GM23248 (cell line): ENCODE measurements around the gene RANBP9. TPM values are rescaled to one million over a fixed set of nuclear protein-coding genes. Genes with fewer than 3 reads are reported as not detected.
A peak's percentile ranks its signal among the peaks of the same experiment; 100 is the strongest.

Experiments
- DNase-seq: peaks from one replicate; pipeline ENCODE4 v3.0.0-alpha.2; 2015
- H2AFZ ChIP-seq: fragments of 200-600 bp; sonication (generic); 2 replicates; pipeline ENCODE4 v1.6.1; 2016; ENCODE audit warnings: antibody characterized with exemption
- H3F3A ChIP-seq: fragments of 200-600 bp; sonication (generic); 2 replicates; pipeline ENCODE4 v1.6.1; 2016; ENCODE audit warnings: mild to moderate bottlenecking, antibody characterized with exemption, mixed run types; ENCODE audit not compliant: insufficient read depth
- H3K27ac ChIP-seq: fragments of 200-600 bp; sonication (generic); 2 replicates; pipeline ENCODE4 v1.5.1; 2016; ENCODE audit warnings: mild to moderate bottlenecking
- H3K27me3 ChIP-seq: fragments of 200-600 bp; sonication (generic); replicated peaks from 2 replicates; pipeline ENCODE4 v1.6.1; 2016; ENCODE audit warnings: mild to moderate bottlenecking; ENCODE audit not compliant: insufficient read depth
- H3K36me3 ChIP-seq: fragments of 200-600 bp; sonication (generic); 2 replicates; pipeline ENCODE4 v1.6.1; 2016; ENCODE audit warnings: low read depth, mild to moderate bottlenecking
- H3K4me1 ChIP-seq: fragments of 200-600 bp; sonication (generic); 2 replicates; pipeline ENCODE4 v1.6.1; 2016; ENCODE audit warnings: mild to moderate bottlenecking; ENCODE audit not compliant: insufficient read depth
- H3K4me2 ChIP-seq: fragments of 200-600 bp; sonication (generic); one replicate; pipeline ENCODE4 v1.6.1; 2016; ENCODE audit warnings: mild to moderate bottlenecking; ENCODE audit not compliant: unreplicated experiment
- H3K4me3 ChIP-seq: fragments of 200-600 bp; sonication (generic); 2 replicates; pipeline ENCODE4 v1.5.1; 2016; ENCODE audit warnings: mild to moderate bottlenecking
- H3K79me2 ChIP-seq: fragments of 200-600 bp; sonication (generic); 2 replicates; pipeline ENCODE4 v1.6.1; 2016; ENCODE audit warnings: mild to moderate bottlenecking; ENCODE audit not compliant: insufficient read depth
- H3K9ac ChIP-seq: fragments of 200-600 bp; sonication (generic); 2 replicates; pipeline ENCODE4 v1.6.1; 2016; ENCODE audit warnings: mild to moderate bottlenecking
- H3K9me2 ChIP-seq: fragments of 200-600 bp; sonication (generic); 2 replicates; pipeline ENCODE4 v1.6.1; 2016; ENCODE audit warnings: mixed run types, mild to moderate bottlenecking, moderate library complexity; ENCODE audit not compliant: insufficient read depth
- H3K9me3 ChIP-seq: fragments of 200-600 bp; sonication (generic); one replicate; pipeline ENCODE4 v1.6.1; 2017; ENCODE audit warnings: low read depth
- H4K20me1 ChIP-seq: fragments of 200-600 bp; sonication (generic); 2 replicates; pipeline ENCODE4 v1.6.0; 2016; ENCODE audit not compliant: insufficient read depth
- EZH2 ChIP-seq: fragments of 200-600 bp; sonication (generic); IDR thresholded peaks from 2 replicates; pipeline ENCODE4 v1.6.1; 2018; ENCODE audit warnings: antibody characterized with exemption, mild to moderate bottlenecking; ENCODE audit not compliant: insufficient read depth, poor library complexity, severe bottlenecking
- EZH2phosphoT487 ChIP-seq: fragments of 200-600 bp; sonication (generic); IDR thresholded peaks from 2 replicates; pipeline ENCODE4 v1.6.1; 2018; ENCODE audit warnings: antibody characterized with exemption, moderate library complexity, mild to moderate bottlenecking, low read depth; ENCODE audit not compliant: insufficient read depth
- WGBS, 2 experiments: methylation state at CpG; one replicate each; pipeline ENCODE4 v1.1.6; 2015 to 2017; ENCODE audit warnings: low lambda C conversion rate in 2 of 2, low coverage in 1 of 2; ENCODE audit errors: missing lambda C conversion rate in 2 of 2; 5-methylcytosine and 5-hydroxymethylcytosine counted together
- in situ Hi-C: fragments of 300-500 bp; cut with MboI; formaldehyde crosslinking; loops from 2 replicates; pipeline ENCODE4 v1.15.0; 2020
- polyA plus RNA-seq: library from polyadenylated mRNA; unstranded; fragments of >200 nt; fragmentation: Nextera tagmentation; extraction: Ambion mirVana; gene quantifications from 2 replicates; pipeline ENCODE4 v1.2.1, GENCODE V29; 2016
- total RNA-seq: library from RNA; depleted of rRNA; stranded (reverse); fragments of >200 nt; shearing (Covaris generic); gene quantifications from 2 replicates; pipeline ENCODE4 v1.2.3, GENCODE V29; 2014

The RANBP9 gene
- total and polyA plus RNA-seq, 2 experiments from 2014 or later: 8.0 to 29.8 TPM

DNA sequence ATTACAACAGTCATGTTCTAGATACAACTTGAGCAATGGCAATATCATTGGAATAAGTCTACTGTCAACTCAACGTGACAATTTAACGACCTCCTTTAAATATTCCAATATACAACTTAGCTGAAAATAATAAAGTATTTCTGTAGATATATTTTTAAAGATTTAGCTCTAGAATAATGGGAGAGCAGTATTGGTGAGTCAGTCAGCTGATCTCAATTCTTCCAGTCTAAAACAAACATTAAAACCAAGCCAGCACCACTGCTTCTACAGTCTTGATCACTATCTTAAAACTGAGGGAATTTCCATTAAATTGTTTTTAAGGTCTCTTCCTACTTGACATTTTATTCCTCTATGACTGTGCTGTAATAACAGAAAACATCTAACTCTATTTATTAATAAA, 58.3 kb downstream of the RANBP9 start:
- TF ChIP-seq EZH2phosphoT487 (no peak), EZH2 (no peak)
- H4K20me1 ChIP-seq: no peaks in the 10 kb centered on the region
- H3K4me1 ChIP-seq: no peaks in the 10 kb centered on the region
- no peaks in the 10 kb centered on the region for H3K9me2 ChIP-seq
- H3K4me2 ChIP-seq: no peak overlapping the region
- in situ Hi-C loops: no loop called here
- WGBS, 2 experiments: 98 to 100% methylated on average over 2 of the region's 2 CpGs
- peak; percentile 52 for DNase-seq
- H3K9ac ChIP-seq: no peak overlapping the region
- peaks cover 3% of the 10 kb centered on the region; the same call in 1 of the 2 replicates for H3K36me3 ChIP-seq
- H3K27me3 ChIP-seq: no peaks in the 10 kb centered on the region
- H2AFZ ChIP-seq: no peak overlapping the region
- no peak overlapping the region for H3K27ac ChIP-seq
- no peaks in the 10 kb centered on the region for H3K9me3 ChIP-seq
- peaks cover 83% of the 10 kb centered on the region for H3K79me2 ChIP-seq
- H3K4me3 ChIP-seq: no peak overlapping the region
- peaks cover 8% of the 10 kb centered on the region; the same call in 1 of the 2 replicates for H3F3A ChIP-seq

- WGBS, 2 experiments: 96 to 97% methylated on average over 4 of the region's 4 CpGs
- in situ Hi-C loops: no loop called here
These were observed 62.2 kb downstream of the RANBP9 start for GRCh38 chr6:13649393-13649792.

DNA sequence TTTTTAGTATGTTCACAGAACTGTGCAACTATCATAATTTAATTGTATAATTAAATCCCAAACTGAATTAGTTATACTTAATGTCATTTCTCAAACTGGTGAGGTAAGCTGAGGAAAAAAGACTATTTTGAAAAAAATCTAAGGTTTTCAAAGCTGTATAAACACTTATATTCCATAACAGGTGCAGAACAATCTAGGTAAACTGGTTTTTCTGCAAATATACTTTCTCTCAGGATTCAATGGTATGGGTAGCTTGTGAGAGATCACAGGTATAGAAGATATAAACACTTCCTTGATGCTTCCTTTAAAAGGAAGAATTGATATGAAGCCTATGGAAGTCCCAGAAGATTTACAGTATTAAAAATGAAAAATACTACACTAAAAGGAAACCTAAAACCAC, 62.8 kb downstream of the RANBP9 start:
- no peak overlapping the region for H2AFZ ChIP-seq
- no peak overlapping the region for H3K4me2 ChIP-seq
- DNase-seq: no peak
- no peaks in the 10 kb centered on the region for H3K9me3 ChIP-seq
- no peaks in the 10 kb centered on the region for H4K20me1 ChIP-seq
- H3K27ac ChIP-seq: no peak overlapping the region
- peaks cover 62% of the 10 kb centered on the region for H3K79me2 ChIP-seq
- no peak overlapping the region for H3K4me3 ChIP-seq
- H3K27me3 ChIP-seq: no peaks in the 10 kb centered on the region
- peaks cover 8% of the 10 kb centered on the region; the same call in 1 of the 2 replicates for H3F3A ChIP-seq
- peaks cover 8% of the 10 kb centered on the region for H3K36me3 ChIP-seq
- H3K4me1 ChIP-seq: no peaks in the 10 kb centered on the region
- in situ Hi-C loops: no loop called here
- no peak overlapping the region for H3K9ac ChIP-seq
- TF ChIP-seq EZH2 (no peak), EZH2phosphoT487 (no peak)
- H3K9me2 ChIP-seq: no peaks in the 10 kb centered on the region

More at GRCh38 chr6:13649393-13649792, 62.2 kb downstream of the RANBP9 start:
- no peak for DNase-seq
- Histone ChIP-seq H3K27ac (no peak overlapping the region), H3K4me1 (no peaks in the 10 kb centered on the region), H3K36me3 (peaks cover 11% of the 10 kb centered on the region), H3F3A (peaks cover 8% of the 10 kb centered on the region; the same call in 1 of the 2 replicates), H4K20me1 (no peaks in the 10 kb centered on the region), H3K9me3 (no peaks in the 10 kb centered on the region), H2AFZ (no peak overlapping the region), H3K27me3 (no peaks in the 10 kb centered on the region), H3K79me2 (peaks cover 68% of the 10 kb centered on the region), H3K4me3 (no peak overlapping the region), H3K9me2 (no peaks in the 10 kb centered on the region), H3K9ac (no peak overlapping the region), H3K4me2 (no peak overlapping the region)
- TF ChIP-seq EZH2 (no peak), EZH2phosphoT487 (no peak)

DNA sequence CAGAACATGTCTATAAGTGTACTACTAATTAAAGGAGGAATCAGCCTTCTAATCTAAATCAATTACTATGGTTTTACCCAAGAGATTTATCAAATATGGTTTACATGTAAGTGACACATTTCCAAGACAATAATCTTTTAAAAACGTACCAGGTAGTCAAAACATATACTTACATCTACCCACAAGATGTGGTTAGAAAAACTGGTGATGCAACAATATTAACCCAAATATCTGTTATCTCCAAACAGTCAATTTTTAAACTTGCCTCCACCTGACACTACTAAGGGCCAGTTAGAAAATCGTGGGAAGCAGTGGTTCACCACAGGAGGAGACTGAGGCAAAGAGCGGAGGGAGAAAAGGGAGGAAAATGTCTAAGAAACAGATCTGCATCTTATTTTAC, 68.5 kb downstream of the RANBP9 start:
- in situ Hi-C loops: no loop called here
- no peak overlapping the region for H3K27ac ChIP-seq
- TF ChIP-seq EZH2phosphoT487: no peak
- no peak for TF ChIP-seq EZH2

GRCh38 chr6:13641315-13641714, 70.3 kb downstream of the RANBP9 start:
- peaks cover 22% of the 10 kb centered on the region for H3K79me2 ChIP-seq
- no peaks in the 10 kb centered on the region for H3K27me3 ChIP-seq
- no peak overlapping the region for H2AFZ ChIP-seq
- H3K4me3 ChIP-seq: no peak overlapping the region
- in situ Hi-C loops: no loop called here
- no peaks in the 10 kb centered on the region for H3K9me3 ChIP-seq
- peak overlapping the region; percentile 9; the same call in 1 of the 2 replicates for H3K9ac ChIP-seq
- TF ChIP-seq EZH2 (no peak), EZH2phosphoT487 (no peak)
- peak; percentile 62 for DNase-seq
- H3F3A ChIP-seq: no peaks in the 10 kb centered on the region
- peak overlapping the region; percentile 51 for H3K27ac ChIP-seq
- peaks cover 51% of the 10 kb centered on the region for H3K36me3 ChIP-seq
- no peaks in the 10 kb centered on the region for H4K20me1 ChIP-seq
- no peaks in the 10 kb centered on the region for H3K9me2 ChIP-seq
- peaks cover 10% of the 10 kb centered on the region; the same call in 1 of the 2 replicates for H3K4me1 ChIP-seq
- peak overlapping the region; percentile 45 for H3K4me2 ChIP-seq
- WGBS, 2 experiments: 12 to 14% methylated on average over 5 of the region's 5 CpGs

More for the DNA sequence above, 68.5 kb downstream of the RANBP9 start:
- Histone ChIP-seq H3K27me3 (no peaks in the 10 kb centered on the region), H2AFZ (no peak overlapping the region), H3K36me3 (peaks cover 43% of the 10 kb centered on the region), H3K9ac (no peak overlapping the region), H4K20me1 (no peaks in the 10 kb centered on the region), H3K9me3 (no peaks in the 10 kb centered on the region), H3K79me2 (peaks cover 30% of the 10 kb centered on the region), H3K4me3 (no peak overlapping the region), H3K4me1 (peaks cover 10% of the 10 kb centered on the region; the same call in 1 of the 2 replicates), H3F3A (no peaks in the 10 kb centered on the region), H3K4me2 (no peak overlapping the region), H3K9me2 (no peaks in the 10 kb centered on the region)
- DNase-seq: no peak
- WGBS, 2 experiments: 90 to 100% methylated on average over 3 of the region's 3 CpGs
